Stimulated activated CD8-positive, alpha-beta memory T cell treated with anti-CD3 and anti-CD28 coated beads, Interleukin-15, amount 100 ng/mL, for 48 hours (primary cell): ENCODE measurements around the gene CCL3.
"Not testable (repeated sequence)": the region's sequence is repeated elsewhere in the genome, so short reads cannot be mapped to it uniquely, and the experiment has no call there.

ENCODE experiments used
- DNase-seq, 2 donors: peaks; one replicate each; pipeline ENCODE4 v3.0.0-alpha.2; 2020; ENCODE audit warnings: low read depth in 2 of 2

Gene CCL3

DNA sequence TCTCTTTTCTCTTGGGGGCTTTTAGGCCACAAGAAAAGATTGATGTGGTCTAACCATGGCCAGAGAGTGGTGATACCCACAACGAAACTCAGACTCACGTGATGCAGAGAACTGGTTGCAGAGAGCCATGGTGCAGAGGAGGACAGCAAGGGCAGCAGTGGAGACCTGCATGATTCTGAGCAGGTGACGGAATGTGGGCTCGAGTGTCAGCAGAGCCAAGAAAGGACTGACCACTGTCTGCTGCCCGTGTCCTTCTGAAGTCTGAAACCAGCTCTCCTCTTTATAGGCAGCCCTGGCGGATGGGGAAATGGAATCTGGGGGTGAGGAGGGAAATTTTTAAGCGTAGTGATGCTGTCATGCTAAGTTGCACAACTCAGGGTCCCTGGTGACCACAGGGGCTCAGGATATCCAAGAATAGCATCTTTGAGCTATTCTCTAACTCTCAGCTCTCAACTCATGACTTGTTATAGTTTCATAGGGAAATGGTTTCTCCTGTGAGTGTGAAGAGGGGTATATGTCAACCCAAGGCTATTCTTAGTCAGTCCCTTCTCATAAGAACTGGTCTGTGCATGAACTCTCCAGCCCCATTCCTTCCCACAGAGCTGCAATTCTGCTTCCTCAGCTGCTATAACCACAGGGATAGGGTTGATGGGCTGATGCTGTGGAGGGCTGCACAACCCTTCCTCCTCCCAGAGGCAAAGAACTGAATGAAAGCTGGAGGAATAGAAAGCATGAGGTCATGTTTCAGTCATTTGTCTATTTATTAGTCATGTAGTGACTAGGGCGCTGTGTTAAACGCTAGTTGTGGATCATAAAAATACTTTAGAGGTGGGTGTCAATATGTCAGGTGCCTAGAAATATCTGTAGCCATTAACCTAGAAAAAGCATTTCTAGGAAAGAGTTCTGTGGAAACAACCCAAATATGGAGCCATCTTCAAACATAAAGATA, at the start of gene CCL3:
CCL3 (minus strand) TSS at position 256 of the 949 bp plus-strand sequence; CDS start at position 171, 85 bp downstream.
- DNase-seq = peak; percentile 53 to 60

DNA sequence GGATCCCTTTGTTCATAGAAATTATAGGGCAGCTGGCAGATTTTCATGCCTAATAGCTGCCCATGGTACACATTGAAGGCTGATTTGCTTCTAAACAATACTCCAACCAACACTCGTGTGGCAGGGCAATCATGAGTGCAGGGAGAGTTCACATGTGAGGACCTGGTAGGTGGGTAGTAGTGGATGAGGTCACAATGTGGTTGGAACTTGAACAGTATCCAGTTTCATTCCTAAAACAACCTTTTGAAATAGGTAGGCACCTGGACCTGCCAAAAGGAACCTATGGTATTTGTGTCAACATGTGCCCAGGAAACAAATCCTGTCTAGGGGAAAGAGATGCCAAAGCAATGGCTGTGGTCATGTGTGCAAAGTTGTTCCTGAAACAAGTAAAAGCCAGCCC, 46.5 kb upstream of the CCL3 start:
- no peak for DNase-seq

DNA sequence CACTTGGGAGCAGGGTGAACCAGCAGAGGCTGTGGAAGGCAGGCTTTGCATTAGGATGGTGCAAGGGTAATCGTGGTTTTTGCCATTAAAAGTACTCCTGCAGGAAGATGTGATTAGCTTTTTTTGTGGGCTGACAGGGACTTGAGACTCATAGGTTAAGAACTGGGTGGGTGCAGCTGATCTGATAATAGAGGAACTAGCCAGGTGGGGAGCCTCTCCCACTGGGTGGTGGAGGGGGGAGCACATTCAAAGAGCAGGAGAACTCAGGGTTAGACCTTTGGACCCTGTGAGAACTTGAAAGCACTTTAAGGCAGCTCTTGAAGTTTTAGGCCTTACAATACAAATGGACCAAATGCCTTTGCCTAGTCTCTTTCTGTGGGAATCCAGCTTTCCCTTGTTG, 46.1 kb upstream of the CCL3 start:
- DNase-seq = no peak

DNA sequence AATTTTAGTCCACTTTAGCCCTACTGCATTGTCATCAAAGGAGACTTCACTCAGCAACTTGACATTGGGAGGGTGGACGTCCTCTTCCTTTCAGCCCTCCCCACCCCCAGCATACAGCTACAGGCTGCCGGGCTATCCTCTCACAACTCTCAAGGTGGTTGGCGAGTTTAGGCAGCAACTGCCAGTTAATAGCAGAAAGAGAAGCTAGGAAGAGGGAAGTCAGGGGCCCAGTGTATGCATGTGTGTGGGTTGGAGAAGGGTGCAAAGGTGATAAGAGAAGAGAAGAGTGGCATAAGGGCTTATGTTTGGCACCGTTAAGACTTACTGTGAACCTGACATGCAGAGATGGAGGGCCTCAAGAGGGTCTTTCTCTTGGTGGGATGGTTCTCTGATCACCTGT, 45.5 kb upstream of the CCL3 start:
- no peak for DNase-seq

DNA sequence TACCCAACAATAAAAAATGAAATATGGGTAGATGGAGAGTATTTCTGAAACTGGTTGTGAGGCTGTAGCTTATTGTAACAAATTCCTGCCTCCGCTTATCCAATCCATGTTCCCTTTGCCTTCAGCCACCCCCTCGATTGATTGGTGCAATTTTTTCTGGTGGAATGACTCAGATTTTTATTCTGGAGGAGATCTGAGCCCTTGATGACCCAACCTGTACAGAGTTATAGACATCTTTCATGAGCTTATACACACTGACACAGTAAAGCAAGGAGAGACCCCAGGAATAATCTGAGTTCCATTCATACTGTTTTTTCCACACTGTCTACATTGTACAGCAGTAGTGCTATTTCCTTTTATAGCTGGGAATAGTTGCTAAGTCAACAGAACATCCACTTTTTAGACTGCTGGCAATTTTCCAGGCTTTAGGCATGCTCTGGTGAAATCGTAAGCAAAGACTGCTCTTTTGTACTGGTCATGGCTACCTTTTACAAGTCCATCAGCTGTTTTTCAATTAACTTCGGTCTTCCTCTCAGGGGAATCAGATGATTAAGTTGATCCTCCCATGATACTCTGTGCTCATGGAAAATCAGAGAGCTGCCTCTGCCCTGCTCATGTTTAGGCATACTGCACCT, 43.8 kb upstream of the CCL3 start:
- DNase-seq = no peak

DNA sequence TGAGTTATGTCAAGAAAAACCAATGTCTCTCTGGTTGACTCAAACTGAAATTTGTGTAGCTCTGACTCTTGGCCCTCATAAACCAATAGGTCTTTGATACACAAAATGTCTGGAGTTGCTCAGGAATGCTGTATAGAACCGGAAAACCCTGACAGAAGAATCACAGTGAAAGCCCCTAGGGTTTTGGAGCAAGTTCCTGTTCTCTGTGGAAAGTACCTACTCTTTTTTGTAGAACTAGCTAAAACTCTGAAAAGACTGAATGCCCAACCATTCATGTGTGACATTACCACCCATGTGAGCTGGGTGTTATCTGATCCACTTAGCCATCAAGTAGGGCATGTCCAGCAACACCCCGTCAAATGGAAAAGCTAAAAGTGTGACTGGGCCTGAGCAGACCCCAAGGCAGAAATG, 42.5 kb upstream of the CCL3 start:
- no peak for DNase-seq

DNA sequence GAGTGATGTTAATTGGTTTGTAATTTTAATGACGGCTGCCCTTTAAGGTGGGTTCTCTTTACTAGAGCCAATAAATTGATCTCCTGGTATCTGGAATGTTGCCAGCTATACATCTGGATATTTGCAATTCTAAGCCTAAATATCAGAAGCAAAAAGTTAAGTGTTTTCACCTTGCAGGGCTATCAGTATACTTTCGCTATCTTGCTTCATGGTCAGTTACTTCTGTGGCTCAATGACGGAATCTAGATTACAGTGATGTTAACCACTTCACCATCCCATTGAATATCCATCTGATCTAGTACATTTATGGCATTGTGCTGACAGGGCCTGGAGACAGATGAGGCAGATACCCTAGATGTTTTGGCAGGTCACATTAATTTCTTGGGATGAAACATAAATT, 42.0 kb upstream of the CCL3 start:
- no peak for DNase-seq

DNA sequence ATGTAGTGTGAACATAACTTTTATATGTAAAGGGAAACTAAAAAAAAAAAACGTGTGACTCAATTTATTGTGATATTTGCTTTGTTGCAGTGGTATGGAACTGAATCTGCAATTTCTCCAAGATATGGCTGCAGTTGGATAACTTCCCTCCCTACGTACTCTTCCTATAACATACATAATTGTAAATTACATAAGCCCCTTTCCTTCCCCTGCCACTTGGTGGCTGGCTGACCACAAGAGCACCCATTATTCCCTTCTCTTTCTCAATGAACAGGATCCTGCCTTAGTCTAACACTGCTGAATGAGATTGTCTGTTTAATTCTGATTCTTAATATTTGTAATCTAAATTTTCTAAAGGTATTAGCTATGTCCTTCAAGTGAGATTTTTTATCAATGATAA, 41.5 kb upstream of the CCL3 start:
- DNase-seq = no peak

DNA sequence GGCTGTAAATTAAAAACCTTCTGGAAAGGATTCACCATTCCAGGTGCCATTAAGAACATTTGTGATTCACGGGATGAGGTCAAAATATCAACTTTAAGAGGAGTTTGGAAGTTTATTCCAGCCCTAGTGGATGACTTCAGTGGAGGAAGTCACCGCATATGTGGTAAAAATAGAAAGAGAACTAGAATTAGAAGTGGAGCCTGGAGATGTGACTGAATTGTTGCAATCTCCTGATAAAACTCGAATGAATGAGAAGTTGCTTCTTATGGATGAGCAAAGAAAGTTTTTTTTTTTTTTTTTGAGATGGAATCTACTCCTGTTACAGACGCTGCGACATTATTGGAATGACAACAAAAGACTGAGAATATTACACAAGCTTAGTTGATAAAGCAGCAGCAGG, 40.4 kb upstream of the CCL3 start:
- no peak for DNase-seq

DNA sequence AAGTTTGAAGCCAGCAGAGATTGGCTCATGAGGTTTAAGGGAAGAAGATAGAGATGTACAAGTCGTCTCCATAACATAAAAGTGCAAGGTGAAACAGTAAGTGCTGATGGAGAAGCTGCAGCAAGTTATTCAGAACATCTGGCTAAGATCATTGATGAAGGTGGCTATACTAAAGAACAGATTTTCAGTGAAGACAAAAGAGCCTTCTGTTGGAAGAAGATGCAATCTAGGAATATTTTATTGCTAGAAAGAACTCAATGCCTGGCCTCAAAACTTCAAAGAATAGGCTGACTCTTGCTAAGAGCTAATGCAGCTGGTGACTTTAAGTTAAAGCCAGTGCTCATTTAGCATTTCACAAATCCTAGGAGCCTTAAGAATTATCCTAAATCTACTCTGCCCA, 39.7 kb upstream of the CCL3 start:
- no peak for DNase-seq

DNA sequence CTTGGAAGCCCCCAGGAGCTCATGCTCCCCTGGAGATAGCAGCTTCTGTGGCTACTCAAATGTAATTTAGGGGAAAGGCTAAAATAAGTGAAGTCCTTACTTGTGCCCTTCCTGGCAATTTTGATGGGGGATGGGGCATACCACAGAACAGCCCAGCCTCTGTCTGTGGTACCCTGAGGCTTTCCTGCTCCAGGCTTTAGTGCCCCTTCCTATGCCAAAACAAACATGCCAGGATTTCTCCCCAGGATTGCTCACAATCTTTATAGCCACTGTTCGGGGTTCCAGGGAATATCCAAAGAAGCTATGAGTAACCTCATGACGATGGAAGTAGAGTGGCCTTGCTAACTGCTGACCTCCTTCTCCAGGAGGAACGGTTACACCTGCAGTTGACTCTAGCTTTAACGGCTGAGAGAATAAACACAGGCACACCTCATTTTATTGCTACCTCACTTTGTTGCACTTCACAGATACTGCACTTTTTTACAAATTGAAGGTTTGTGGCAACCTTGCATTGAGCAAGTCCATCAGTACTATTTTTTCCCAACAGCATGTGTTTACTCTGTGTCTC, 38.6 kb upstream of the CCL3 start:
- no peak for DNase-seq

DNA sequence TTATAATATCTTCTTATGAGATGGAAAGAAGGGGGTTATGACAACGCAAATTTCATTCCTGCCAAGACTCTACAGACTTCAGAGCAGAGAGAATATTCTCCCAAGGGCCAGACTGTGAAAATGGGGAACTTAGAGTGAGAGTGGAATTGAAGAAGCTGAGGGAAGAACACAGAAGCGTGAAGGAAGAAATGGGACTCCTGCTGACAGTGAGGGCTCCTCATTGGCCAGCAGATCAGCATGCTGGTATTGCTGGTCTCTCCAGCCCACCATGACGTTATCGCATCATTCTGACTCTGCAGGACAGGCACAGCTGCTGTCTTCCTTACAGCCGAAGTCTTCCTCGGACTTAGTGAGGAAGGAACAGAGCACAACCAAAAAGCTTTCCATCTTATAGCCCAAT, 38.0 kb upstream of the CCL3 start:
- no peak for DNase-seq

DNA sequence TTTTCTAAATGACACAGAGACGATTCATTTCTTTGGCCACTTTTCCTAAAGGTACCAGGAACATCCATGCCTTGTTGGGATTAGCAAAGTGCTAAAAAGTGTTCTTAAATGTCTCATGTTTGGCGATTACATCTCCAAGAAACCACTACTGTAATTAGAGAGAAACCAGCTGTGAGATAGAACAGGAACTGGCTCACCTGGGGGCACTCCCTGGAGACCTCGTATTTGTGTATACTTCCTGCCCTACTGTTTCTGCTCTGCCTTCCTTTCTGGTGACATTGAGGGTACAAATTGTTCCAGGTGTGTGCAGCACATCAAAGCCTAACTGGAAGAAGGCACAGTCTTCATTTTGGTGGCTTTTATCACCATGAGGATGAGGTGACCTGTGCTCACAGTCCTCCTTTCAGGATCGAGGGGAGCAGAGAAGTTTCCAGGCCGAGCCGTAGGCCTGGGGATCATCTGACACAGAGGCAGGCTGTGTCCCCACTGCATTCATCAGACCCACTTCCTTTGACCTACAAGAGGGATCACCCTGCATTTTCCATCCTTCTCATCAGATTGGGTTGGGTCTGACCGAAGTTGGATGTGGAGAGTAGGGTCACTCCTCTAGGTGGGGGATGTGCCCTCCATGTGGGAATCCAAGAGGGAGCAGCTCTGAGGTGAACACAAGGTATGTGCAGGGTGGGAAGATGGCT, 37.4 kb upstream of the CCL3 start:
- DNase-seq = no peak

DNA sequence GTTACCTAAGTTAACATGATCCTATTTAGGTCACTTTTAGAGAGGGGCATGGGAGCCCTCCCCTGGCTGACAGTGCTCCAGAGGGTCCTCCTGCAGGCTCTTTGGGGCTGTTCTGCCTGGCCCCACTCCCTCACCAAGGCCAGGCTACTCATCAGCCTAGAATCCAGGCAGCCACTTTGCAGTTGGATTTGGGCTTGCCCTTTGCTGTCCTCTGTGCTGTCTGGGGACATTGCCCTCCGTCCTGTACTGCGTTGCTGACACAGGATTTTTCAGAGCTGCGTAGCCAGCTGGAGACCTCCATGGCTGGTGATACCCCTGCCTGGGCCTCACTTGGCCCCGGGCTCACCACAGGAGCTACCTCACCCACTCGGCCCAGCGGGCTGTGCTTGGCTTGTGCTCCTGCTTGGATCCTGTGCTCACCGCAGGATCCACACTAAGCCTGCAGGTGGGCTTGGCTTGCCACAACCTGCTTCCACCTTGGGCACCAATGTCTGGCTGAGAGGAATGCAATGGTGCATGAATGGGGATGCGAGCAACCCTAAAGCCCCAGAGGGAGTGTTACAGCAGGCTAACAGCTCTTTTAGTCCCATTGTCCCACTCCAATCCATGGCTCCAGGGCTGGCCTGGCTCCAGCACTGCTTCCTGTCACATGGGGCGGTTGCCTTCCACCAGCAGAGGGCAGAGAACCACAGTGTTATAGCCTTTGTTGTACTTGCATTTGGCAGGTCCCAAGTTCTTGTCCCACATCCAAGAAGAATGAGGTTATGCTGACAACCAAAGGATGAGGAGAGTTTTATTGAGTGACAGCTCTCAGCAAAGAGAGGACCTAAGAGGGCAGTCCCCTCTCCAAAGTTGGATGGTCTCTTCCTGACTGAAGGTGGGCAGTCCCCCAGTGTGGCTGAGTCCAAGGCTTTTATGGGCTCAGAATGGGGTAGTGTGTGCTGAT, 35.2 kb upstream of the CCL3 start:
- DNase-seq = no peak

DNA sequence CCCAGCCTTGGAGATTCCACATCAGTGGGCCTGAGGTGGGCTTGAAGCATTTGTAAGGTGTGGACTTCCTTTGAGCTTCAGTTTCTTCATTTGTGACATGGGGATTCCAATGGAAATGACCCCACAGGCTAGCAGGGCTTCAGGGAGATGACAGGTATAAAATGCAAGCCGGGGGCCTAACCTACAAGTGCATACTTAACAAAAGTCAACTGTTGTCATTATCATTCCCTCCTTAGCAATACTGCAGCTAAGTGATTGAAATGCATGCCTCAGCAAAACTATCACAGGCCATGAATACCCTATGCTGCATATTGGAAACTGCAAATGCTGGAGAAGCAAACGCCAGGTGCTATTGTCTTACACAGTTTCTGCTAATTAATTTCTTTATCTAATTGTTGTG, 33.5 kb upstream of the CCL3 start:
- no peak for DNase-seq

DNA sequence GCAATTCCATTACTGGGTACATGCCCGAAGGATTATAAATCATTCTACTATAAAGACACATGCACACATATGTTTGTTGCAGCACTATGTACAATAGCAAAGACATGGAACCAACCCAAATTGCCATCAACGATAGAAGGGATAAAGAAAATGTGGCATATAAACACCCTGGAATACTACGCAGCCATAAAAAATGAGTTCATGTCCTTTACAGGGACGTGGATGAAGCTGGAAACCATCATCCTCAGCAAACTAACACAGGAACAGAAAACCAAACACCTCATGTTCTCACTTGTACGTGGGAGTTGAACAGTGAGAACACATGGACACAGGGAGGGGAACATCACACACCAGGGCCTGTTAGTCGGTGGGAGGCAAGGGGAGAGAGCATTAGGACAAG, 31.2 kb upstream of the CCL3 start:
- not testable (repeated sequence) for DNase-seq

DNA sequence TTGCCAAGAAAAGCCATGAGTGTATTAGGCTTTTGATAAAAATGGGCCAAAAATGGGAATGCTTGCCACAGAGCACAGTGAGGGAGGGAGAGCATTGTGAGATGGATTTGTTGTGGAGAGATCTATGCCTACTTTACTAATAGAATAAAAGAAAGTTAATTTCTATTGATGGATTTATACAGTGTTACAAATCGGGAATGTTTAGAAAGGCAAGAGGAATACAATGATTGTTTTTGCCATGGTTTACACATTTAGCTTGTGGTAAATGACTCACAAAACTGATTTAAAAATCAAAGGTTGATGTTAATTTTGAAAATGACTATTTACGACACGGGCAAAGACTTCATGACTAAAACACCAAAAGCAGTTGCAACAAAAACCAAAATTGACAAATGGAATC, 30.3 kb upstream of the CCL3 start:
- no peak for DNase-seq

DNA sequence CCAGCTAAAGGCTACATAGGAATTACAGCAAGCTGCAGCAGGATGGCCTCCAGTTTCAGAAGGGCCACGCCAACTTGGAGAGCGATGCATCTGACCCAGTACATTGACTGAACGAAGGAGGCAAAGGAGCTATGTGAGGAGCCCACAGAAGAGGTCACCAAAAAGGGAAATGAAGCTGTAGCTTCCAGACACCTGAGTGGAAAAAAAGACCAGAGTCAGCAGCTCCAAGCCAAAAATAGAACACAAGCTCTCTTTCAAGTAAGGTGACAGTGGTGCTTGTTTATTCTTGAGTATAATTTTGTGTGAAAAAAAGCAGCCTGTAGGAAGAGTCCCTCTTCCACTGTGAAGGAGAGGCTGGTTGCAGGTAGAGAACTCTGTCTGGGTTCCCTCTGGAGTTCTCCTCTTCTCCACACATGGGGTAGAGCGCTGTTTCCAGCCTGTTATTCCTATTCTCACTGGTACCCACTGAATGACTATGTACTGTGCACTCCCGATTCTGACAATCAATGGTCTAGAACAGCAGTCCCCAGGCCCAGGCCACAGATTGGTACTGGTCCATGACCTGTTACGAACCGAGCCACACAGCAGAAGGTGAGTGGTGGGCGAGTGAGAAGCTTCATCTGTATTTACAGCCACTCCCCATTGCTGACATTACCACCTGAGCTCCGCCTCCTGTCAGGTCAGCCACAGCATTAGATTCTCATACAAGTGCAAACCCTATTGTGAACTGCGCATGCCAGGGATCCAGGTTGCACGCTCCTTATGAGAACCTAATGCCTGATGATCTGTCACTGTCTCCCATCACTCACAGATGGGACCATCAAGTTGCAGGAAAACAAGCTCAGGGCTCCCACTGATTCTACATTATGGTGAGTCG, 28.8 kb upstream of the CCL3 start:
- DNase-seq = no peak

DNA sequence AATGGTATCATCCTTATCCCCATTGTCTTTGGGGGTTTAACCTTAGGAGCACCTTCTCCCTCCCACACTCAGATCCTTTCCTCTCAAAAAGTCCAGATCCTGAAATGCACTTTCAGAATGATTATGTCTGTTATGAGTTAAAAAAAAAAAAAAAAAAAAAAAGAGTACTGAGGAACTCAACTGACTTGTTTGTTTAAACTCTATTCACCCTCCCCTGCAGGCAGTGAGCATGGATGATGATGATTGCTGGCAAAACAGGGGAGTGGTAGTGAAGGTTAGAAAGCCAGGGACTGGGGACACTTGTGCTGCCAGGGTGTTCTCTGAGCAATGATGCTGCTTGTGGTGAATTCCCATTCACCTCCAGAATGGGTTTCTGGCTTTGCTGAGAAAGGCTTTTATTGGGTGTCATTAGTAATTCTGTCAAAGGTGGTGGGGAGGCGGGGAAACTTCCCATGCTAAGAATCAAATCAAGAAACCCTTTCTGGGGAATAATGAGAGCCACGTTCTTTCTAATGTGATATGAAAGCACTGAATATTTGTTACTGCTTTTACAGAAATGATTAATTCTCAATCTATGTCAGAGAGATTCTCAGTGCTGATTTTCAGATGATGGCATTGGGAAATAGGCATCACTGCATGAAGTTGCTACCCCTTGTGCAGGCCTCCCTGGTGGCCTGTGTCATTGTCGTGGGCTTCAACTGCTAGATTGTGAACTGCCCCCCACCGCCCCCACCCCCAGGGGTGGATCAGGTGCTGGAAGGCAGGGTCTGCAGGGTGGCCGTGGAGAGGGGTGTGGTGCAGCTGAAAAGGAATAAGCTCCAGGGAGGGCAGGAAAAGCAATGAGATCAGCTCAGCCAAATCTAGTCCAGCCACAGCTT, 27.8 kb upstream of the CCL3 start:
- peak; percentile 34 to 36 for DNase-seq
